Frontal cortex (tissue), 4 donors: ENCODE data around the gene LAMB3. TPM values are rescaled to one million over a fixed set of nuclear protein-coding genes. Genes with fewer than 3 reads are reported as not detected.
A peak's percentile ranks its signal among the peaks of the same experiment; 100 is the strongest.
"Not testable (repeated sequence)": the region's sequence is repeated elsewhere in the genome, so short reads cannot be mapped to it uniquely, and the experiment has no call there.

ENCODE experiments used
- DNase-seq, 2 donors: peaks; one replicate each; pipeline ENCODE4 v3.0.0; 2012; ENCODE audit warnings: low spot score in 2 of 2
- FAIRE-seq: peaks from 2 replicates; lab custom pipeline; 2012; peaks lifted over from hg19 to GRCh38; lab: Jason Lieb, UNC
- total RNA-seq: library from RNA; depleted of rRNA; stranded (reverse); fragments of >200 nt; gene quantifications from one replicate; pipeline ENCODE4 v1.2.3, GENCODE V29; 2014
- donor health status: control.
- donor health status: control.
- donor health status: control.

LAMB3 gene
- total RNA-seq, result 0.82 TPM

GRCh38 chr1:209652121-209652735 lies at the start of gene LAMB3:
Gene LAMB3 (minus strand): TSS chr1:209652425. CDS start chr1:209650944, 1,481 bp downstream.
- DNase-seq (no peak), FAIRE-seq (no peak)

DNA sequence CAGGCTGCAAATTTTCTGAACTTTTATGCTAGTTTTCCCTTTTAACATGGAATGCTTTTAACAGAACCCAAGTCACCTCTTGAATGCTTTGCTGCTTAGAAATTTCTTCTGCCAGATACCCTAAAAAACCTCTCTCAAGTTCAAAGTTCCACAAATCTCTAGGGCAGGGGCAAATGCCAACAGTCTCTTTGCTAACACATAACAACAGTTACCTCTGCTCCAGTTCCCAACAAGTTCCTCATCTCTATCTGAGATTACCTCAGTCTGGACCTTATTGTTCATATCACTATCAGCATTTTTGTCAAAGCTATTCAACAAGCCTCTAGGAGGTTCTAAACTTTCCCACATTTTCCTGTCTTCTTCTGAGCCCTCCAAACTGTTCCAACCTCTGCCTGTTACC lies 48.5 kb upstream of the LAMB3 start:
- DNase-seq, FAIRE-seq: not testable (repeated sequence)

GRCh38 chr1:209697126-209697525 lies 44.9 kb upstream of the LAMB3 start:
- no peak for DNase-seq
- FAIRE-seq, result no peak

DNA sequence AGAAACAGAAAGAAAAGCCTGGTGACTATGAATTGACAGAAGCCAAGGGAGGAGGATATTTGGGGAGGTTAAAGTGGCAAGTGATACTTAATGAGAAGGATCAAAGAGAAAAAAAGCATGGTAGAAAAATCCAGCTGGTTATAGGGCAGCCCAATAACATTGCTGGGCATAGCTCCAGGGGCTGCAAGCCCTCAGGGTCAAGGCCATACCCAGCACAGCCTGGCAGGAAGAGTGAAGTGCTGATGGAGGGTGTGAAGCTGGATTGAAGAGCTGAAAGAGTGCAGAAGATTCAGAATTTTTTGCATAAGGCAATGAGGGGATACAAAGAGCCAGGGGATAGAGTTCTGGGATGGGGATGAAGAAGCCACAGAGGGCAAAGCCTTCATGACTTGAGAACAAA lies 44.4 kb upstream of the LAMB3 start:
- DNase-seq (no peak), FAIRE-seq (no peak)

- FAIRE-seq (peak; percentile 13), DNase-seq (peak in 1 of 2 donors; percentile 50)
Observed at GRCh38 chr1:209692745-209693504, 40.7 kb upstream of the LAMB3 start.

GRCh38 chr1:209692296-209692695 lies 40.1 kb upstream of the LAMB3 start:
- DNase-seq (no peak), FAIRE-seq (no peak)

GRCh38 chr1:209691237-209691636 lies 39.0 kb upstream of the LAMB3 start:
- FAIRE-seq (no peak), DNase-seq (no peak)

DNA sequence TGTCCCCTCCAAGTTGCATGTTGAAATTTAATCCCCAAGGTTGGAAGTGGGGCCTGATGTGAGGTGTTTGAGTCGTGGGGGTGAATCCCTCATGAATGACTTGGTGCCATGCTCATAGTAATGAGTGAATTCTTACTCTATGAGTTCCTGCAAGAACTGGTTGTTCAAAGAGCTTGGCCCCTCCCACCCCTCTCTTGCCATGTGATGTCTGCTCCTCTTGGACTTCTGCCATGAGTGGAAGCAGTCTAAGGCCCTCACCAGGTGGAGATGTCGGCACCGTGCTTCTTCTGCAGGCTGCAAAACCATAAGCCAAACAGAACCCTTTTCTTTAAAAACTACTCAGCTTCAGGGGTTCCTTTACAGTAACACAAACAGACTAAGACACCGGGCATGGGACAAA lies 37.3 kb upstream of the LAMB3 start:
- DNase-seq (no peak), FAIRE-seq (no peak)

DNA sequence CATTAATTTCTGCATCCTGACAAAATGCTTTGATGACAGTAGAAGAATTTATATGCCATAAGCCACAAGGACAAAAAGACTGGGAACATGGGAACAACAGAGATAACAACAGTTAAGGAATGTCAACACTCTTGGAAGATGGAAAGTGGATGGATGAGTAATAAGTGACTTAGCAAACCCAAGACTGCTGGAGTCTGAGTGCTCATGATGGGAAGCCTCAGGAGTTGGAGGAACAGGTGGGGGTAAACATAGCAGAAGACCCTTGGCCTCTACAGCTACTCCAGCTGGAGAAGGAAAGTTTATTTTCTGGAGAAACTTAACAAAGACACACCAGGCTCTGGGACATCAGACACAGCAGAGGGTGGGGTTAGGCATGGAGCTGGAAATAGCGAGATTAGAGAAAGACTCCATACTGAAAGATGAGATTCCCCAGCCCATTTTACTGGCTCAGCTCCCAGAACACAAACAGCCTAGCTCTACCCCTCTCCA lies 36.6 kb upstream of the LAMB3 start:
- DNase-seq, result no peak
- no peak for FAIRE-seq

DNA sequence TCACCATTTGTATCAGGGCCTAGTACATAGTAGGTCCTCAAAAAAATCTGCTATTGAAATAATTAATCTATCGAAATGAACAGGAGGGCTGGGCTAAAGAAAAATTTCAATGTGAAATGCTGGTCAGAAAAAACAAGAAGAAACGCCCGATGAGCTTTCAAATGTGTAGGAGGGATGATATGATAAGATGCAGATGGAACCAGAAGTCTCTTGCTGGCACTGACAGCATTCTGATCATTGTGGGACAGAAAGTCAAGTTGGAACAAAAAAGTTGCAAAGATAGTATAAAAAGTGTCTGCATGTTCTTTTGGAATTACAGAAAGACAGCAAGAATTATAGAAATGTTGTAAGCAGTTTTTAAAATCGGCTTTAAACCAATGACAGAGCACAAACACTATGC lies 34.1 kb upstream of the LAMB3 start:
- FAIRE-seq (no peak), DNase-seq (no peak)

DNA sequence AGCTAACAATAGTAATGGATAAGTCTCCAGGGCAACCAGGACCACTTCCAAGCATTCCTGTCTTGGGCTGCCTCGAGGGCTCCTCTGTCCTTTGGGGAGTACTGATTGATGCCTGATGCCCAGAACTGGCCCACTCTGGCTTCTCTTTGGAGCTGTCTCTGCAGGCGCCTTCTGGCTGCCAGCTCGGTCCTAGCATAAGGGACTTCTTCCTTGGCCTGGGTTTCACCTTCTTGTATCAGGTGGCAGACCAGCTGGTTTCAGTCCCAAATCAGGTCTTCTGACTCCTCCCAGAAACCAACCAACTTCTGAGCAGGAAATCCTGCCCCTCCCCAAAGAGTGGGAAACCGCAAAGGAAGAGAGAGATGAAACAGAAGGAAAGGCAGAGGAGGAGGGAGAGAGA lies 33.6 kb upstream of the LAMB3 start:
- DNase-seq (no peak), FAIRE-seq (no peak)

DNA sequence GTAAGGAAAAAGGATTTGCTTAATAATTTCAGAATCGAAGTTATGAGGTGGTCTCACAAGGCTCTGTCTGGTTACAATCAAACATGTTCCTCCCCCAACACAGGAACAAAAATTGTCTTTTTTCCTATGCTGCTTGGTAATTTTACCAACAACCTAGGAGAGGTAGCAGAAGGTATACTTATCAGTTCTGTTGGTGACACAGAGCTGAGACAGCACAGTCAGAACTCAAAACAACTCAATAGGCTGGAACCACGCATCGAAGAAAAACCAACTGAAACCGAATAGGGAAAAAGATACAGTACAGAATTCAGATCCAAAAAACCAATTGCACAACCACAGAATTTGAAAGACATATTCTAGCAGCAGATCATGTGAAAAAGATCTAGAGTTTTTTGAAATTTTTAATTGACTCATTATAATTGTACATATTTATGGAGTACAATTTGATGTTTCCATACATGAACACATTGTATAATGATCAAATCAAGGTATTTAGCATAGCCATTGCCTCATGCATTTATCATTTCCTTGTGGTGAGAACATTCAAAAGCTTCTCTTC lies 26.8 kb upstream of the LAMB3 start:
- DNase-seq (no peak), FAIRE-seq (no peak)

- FAIRE-seq (no peak), DNase-seq (peak; percentile 33 to 41)
Observed at GRCh38 chr1:209675565-209676154, 23.4 kb upstream of the LAMB3 start.

DNA sequence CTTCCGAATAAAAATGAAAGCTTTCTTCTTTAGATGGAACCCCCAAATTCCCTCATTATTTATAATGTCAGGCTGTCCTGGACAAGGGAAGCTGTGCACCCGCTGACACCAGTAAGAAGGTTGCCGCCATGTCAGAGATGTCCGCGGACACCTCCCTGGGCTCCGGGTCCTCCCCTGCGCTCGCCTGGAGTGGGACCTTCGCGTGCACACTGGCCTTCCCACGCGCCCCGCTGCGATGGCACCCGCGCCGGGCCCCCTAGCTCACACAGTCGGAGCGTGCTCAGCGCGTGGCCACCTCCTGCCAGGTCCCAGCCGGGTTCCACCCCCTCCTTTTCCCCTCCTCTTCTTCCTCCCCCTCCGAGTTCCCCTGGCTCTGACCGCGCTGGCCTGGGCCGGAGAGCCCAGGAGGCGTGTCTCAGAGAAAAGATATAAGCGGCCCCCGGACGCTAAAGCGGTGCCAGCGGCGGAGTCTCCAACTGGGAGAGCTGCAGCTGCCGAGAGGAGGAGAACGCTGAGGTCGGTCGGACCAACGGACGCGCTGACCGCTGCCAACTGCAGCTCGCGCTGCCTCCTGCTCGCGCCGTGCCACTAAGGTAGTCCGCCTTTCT lies 22.8 kb upstream of the LAMB3 start, which contains the start of gene G0S2:
Gene G0S2, plus strand, starts transcription at position 456 of the 608 bp plus-strand sequence. CDS start 273 bp downstream, outside the sequence.
- FAIRE-seq (no peak), DNase-seq (peak; percentile 33 to 51)

GRCh38 chr1:209673631-209674417 lies 21.6 kb upstream of the LAMB3 start:
- FAIRE-seq (no peak), DNase-seq (no peak)

DNA sequence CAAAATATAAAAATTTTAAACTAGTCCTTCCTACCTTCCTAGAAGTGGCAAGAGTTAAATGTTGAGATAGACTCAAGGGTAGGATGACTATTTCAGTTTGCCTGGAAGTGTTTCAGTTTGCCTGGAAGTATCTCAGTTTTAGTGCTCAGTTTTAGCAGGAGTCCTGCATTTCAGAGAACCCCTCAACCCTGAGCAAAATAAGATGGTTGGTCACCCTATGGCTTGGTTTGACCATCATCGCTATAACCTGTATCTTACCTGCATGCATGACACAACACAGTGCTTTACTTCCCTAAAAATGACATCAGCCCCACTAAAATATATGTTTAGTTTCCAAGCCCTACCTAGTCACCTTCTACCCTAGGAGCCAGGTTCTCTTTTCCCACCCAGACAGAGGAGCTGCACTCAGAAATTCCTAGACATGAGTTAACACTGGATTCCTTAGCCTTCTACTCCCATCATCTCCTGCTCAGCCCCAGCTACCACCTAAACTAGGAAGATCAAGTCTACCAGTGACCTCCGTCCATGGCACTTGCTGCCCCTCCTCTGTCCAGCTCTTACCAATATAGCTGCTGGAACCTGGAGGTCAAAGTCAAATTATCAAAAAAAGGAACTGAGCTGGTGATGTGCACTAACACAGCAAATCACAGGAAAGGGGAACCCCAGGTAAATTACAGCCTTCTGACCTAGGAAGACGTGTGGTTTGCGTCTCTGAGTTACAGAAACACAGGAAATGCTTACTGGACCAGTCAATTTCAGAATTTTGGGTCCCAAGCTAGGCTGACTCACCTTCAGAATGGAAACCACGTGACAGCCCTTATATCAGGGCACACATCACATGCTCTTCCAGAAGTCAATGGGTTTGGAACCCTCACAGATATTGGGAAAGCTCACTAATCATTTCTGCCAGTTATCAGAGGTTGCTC lies 20.7 kb upstream of the LAMB3 start:
- FAIRE-seq, result no peak
- DNase-seq, result no peak

- DNase-seq (no peak), FAIRE-seq (no peak)
Observed at GRCh38 chr1:209670441-209671082, 18.3 kb upstream of the LAMB3 start.

DNA sequence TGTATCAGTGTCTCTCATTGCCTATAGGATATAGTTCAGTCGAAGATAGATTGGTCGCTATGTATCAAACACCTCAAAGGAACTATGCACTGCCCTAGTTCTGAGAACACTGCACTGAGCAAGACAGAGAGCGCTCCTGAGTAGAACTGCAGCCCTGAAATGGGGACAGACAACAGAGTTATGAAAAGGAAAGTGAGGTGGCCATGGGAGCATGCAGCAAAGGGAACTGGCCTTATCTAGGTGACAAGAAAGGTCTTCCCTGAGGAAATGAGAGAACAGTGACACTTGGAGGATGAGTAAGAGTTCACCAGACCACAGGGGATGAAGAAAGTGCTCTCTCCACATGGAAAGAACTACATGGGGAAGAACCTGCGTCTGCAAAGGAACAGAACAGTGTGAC lies 15.5 kb upstream of the LAMB3 start:
- FAIRE-seq (no peak), DNase-seq (no peak)
